ENCODE data around the gene TNPO3. TPM values are rescaled to one million over a fixed set of nuclear protein-coding genes. Genes with fewer than 3 reads are reported as not detected.

Gene TNPO3
- total RNA-seq, 2 experiments from 2014 or later = 55.1 to 71.7 TPM

- peak overlapping the region; percentile 60 for H3K4me3 ChIP-seq (ENCODE audit: low read depth, low read length, poor library complexity, severe bottlenecking)
- no peaks in the 10 kb centered on the region for H4K20me1 ChIP-seq (ENCODE audit: insufficient read depth, low read length)
- no peaks in the 10 kb centered on the region for H3K36me3 ChIP-seq (ENCODE audit: insufficient read depth, low read length)
- H3K4me1 ChIP-seq (ENCODE audit: insufficient read depth, low read length, poor library complexity, severe bottlenecking) = peaks cover 37% of the 10 kb centered on the region
- POLR2A ChIA-PET = interaction anchor here (1.0 to 4.0 kb wide), 7 partner anchors 10 to 123 kb away, joined by 3 to 29 read pairs (median 12); partner anchors contain the start of gene TNPO3
- DNase-seq (ENCODE audit: low spot score) = no peak
- BruUV-seq (replicated peaks) = no TSS peak
- H3K27ac ChIP-seq (ENCODE audit: low read depth, low read length, poor library complexity, severe bottlenecking) = peak overlapping the region; percentile 75
- peak overlapping the region; percentile 80 for H2AFZ ChIP-seq (ENCODE audit: low read length)
- CTCF ChIA-PET (ENCODE audit: unreplicated experiment) = interaction anchor here (1.4 to 2.9 kb wide), 2 partner anchors 12 to 79 kb away, joined by 4 to 11 read pairs; partner anchors contain the start of gene ATP6V1F
- H3K9me3 ChIP-seq (ENCODE audit: low read length) = no peaks in the 10 kb centered on the region
- peak overlapping the region; percentile 85 for H3K4me2 ChIP-seq (ENCODE audit: low read length)
- H3K9me2 ChIP-seq (ENCODE audit: insufficient read depth, low read length) = no peaks in the 10 kb centered on the region
- H3K79me2 ChIP-seq (ENCODE audit: insufficient read depth, low read depth, low read length) = no peaks in the 10 kb centered on the region
- intact Hi-C loops (cut with micrococcal nuclease; ENCODE audit: unreplicated experiment) = no loop called here
- TF ChIP-seq CTCF (conservative IDR thresholded peaks at IDR 0.05; ENCODE audit: low read length) = no peak
- no peak for TF ChIP-seq EZH2phosphoT487 (IDR thresholded peaks at IDR 0.05; ENCODE audit: borderline replicate concordance, low read depth, low read length)
Observed at GRCh38 chr7:128941323-128941890, 113.5 kb downstream of the TNPO3 start.

- DNase-seq (ENCODE audit: low spot score) = peak; percentile 93
- CTCF ChIA-PET (ENCODE audit: unreplicated experiment) = interaction anchor here (0.6 to 2.9 kb wide), 4 partner anchors 8 to 521 kb away, joined by 3 to 11 read pairs (median 4); partner anchors contain the start of gene ATP6V1F
- Histone ChIP-seq H3K4me1 (ENCODE audit: insufficient read depth, low read length, poor library complexity, severe bottlenecking) (peaks cover 37% of the 10 kb centered on the region), H3K4me3 (ENCODE audit: low read depth, low read length, poor library complexity, severe bottlenecking) (peak overlapping the region; percentile 60), H2AFZ (ENCODE audit: low read length) (peak overlapping the region; percentile 80), H3K36me3 (ENCODE audit: insufficient read depth, low read length) (no peaks in the 10 kb centered on the region), H3K9me2 (ENCODE audit: insufficient read depth, low read length) (no peaks in the 10 kb centered on the region), H3K79me2 (ENCODE audit: insufficient read depth, low read depth, low read length) (no peaks in the 10 kb centered on the region), H3K9me3 (ENCODE audit: low read length) (no peaks in the 10 kb centered on the region), H3K27ac (ENCODE audit: low read depth, low read length, poor library complexity, severe bottlenecking) (peak overlapping the region; percentile 75), H4K20me1 (ENCODE audit: insufficient read depth, low read length) (no peaks in the 10 kb centered on the region), H3K4me2 (ENCODE audit: low read length) (peak overlapping the region; percentile 85)
- POLR2A ChIA-PET = interaction anchor here (0.5 to 4.0 kb wide), 12 partner anchors 11 to 148 kb away, joined by 3 to 29 read pairs (median 4); partner anchors contain the start of genes KCP and TNPO3
- BruUV-seq (replicated peaks) = no TSS peak
- TF ChIP-seq CTCF (conservative IDR thresholded peaks at IDR 0.05; ENCODE audit: low read length) (0 out of 2 replicates have a peak, but pooled peaks have one; percentile 4), EZH2phosphoT487 (IDR thresholded peaks at IDR 0.05; ENCODE audit: borderline replicate concordance, low read depth, low read length) (no peak)
- intact Hi-C loops (cut with micrococcal nuclease; ENCODE audit: unreplicated experiment) = loop anchor here (1.0 kb wide), 2 partner anchors 15 to 69 kb away; no protein-coding TSS in a partner anchor
Observed at GRCh38 chr7:128940494-128941322, 114.2 kb downstream of the TNPO3 start.
